GM19025 (cell line): ENCODE measurements around the gene STOX2.

Source experiments
- ATAC-seq: cut with Tn5 transposase; IDR thresholded peaks from one replicate; pipeline ENCODE4 v1.9.1; 2021; ENCODE audit warnings: mild to moderate bottlenecking, low read depth, moderate library complexity; ENCODE audit not compliant: unreplicated experiment

STOX2 gene

DNA sequence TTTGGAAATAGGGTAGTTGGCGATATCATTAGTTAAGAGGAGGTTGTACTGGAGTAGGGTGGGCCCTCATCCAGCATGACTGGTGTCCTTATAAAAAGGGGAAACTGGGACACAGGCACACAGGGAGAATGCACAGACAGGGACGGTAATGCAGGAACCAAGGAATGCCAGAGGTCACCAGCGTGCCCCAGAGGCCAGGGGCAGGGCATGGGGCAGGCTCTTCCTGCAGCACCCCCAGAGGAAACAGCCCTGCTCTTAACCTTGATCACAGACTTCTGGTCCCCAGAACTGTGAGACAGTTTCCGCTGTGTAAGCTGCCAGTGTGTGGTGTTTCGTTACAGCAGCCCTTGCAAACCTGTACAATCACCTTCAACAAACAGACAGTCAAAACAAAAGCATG is 15.9 kb upstream of the STOX2 start:
- no peak for ATAC-seq

DNA sequence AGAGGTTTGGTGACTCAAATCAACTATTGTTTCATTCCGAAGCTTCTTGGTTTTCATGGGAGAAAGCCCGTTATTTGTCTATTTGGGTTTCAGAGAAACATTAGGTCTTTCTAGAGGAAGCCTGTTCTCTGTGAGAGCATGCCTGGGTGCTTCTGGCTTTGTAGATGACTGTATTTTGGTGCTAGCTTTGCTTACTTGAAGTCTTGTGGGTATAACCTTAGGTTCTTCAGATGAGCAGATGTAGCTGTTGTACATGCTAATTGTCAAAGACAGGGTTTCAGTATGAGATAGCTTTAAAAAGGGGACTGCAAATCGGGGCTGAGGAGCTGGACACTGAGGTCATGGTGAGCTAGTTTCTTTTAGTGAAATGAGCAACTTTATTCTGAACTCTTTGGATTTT is 7.9 kb upstream of the STOX2 start:
- no peak for ATAC-seq

DNA sequence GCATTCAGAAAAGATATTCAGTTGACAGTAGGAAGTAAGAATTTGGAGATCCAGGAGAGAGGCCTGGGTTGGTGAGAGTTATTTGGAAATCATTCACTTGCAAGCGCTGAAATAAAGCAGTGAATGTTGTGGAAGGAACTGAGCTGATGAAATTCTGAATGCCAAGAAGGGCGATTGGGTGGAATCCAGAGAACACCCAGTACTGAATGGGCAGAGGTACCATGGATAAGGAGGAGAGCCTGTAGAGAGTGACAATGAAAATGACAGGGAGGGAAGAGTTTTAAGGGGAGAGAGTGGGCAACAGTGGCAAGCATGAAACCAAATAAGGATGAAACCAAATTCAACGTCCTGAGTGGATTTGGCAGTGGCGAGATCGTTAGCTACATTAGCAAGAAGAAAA is 6.7 kb upstream of the STOX2 start:
- ATAC-seq = no peak

- ATAC-seq = no peak
These were observed 1.9 kb upstream of the STOX2 start for GRCh38 chr4:183903021-183903760.

GRCh38 chr4:183905593-183906488 is 734 bp downstream of the STOX2 start:
- no peak for ATAC-seq

- no peak for ATAC-seq
These were observed 1.3 kb downstream of the STOX2 start for GRCh38 chr4:183906489-183906738.

DNA sequence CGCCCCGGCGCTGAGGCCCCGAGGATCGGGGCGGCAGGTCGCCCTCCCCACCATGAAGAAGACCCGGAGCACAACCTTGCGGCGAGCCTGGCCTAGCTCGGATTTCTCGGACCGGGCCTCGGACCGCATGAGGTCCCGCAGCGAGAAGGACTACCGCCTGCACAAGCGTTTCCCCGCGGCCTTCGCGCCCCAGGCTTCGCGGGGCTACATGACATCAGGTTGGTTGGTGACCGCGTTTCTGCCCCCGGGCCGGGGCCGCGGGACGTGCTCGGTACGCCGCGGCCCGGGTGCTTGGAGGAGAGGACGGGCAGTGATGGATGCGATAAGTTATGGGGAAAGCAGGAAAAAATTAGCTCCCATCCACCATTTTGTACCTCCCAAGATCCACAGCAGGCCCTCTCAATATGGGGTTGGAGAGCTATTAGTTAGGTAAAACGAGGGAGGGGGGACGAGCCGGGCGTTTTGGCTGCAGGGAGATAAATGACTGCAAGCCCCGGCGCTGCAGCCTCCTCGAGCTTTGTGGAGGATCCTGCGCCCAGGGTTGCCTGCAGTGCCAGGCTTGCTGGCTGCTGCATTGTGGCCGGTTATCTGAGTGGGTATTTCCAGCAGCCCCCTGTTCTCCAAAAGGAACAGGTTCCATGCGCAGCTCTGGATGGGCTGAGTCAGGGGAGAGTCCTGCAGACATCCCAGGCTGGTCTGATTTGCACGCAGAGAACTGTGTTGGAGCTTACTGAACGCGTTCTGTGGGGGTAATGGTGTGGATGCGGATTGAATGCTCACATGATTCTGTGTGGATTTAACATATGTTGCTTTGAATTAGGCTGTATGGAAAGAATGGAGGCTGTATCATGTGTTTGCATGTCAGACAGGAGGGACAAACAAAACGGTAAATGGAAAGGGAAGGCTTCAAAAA is 1.9 kb downstream of the STOX2 start:
- no peak for ATAC-seq

DNA sequence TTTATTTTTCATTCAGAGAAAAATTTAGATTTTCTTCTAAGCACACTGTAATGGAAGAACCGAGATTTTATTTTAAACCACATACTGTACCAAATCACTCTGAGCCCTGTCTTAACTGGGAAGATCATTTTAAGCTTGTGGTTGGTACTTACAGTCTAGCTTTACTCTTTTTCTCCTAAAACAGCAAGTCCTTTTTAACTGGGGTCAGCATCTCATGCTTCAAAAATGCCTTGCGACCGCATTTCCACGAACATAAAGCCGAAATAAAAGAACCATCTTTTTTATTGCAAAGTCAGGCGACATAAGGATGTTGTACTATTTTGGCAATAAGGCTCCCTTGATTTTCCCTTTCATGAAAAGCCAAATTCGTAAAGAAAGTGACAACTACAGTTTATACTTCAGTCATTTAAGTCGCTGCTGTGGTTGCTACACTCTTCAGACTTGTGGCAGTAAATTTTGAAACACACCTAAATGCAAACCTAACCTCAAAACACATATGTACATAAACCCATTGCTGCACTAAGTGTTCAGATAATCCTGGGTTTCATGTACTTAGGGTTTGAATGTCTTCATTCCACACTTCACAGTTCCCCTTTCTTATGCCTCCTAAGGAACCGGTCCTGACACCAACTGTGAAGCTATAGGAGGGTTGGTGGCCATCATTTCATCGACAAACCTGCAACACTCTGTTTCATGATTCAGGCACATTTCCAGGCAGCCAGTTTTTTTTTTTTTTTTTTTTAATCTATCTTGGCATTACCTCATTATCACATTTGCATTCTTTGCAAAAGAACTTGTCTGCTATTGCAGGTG is 3.0 kb downstream of the STOX2 start:
- ATAC-seq = no peak

GRCh38 chr4:183909187-183909586 is 4.1 kb downstream of the STOX2 start:
- no peak for ATAC-seq

DNA sequence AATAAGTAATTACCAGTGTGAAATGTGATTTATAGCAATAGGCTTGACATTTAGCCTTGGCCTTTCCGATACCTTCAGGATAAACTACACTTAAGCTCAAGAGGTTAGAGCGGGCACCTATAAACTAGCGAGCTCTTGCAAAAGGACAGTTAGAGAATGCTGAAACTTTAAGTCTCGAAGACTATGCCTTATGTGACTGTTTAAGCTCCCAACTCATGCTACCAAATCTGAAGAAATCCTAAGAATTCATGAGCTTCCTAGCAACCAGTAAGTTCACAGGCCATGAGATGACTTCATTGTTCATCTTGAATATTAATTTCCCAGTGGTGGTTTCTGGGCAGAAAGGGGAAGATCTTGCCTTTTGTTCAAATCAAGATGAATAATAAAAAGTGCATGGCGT is 4.7 kb downstream of the STOX2 start:
- no peak for ATAC-seq

- no peak for ATAC-seq
These were observed 7.5 kb downstream of the STOX2 start for GRCh38 chr4:183912585-183912984.

- ATAC-seq = no peak
These were observed 10.9 kb downstream of the STOX2 start for GRCh38 chr4:183915976-183916375.

DNA sequence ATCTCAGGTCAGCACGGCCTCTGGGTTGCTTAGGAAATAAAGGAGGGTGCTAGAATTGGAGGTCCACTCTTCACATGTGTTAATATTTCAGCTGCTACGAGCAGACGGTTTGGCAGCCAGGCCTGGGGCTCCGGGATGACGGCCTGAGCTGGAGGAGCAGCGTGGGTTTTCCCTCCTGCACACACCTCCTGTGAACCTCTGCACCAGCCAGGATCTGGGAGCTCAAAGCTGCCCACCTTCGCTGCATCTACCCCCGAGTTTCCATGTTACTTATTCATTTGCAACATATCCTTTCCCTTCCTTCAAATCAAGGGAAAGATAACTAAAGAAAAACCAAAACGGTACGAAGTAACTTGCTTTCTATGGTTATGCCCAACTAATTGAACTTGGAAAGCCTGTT is 13.6 kb downstream of the STOX2 start:
- no peak for ATAC-seq

GRCh38 chr4:183919141-183919540 is 14.0 kb downstream of the STOX2 start:
- ATAC-seq = no peak

DNA sequence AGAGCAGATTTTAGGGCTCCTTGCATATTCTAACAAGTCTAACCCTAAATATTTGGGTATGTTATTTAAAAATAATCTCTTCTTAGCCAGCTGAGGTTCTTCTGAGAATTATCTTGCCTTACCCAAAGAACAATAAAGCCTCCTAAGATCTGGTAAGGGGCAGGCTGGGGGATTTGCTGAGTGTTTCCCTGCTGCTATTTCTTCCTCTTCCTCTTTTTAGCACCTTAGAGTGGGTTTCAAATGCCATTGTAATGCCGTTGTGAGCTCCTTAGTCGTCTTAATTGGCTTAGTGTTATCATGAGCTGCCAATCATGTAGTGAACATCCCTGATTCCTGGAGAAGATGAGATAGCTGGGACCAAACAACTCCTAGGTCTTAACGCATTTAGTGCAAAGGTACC is 15.4 kb downstream of the STOX2 start:
- no peak for ATAC-seq

DNA sequence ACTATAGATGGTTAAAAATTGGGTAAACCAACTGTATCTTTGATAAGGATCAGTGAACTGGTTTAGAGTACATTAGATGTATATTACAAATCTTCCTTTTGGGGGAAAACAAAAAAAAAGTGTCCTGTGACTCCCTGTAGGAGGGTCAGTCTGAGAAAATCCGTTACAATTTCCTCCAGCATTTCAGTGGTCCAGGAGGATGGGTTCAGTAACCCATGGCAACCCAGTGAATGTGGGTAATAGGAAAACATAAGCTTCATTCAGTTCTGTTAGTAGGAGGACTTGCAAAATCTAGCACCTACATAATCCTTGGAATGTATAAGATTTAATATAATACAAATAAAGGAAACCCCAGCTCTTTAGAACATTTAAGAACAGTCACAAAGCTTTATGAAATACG is 16.2 kb downstream of the STOX2 start:
- no peak for ATAC-seq

- ATAC-seq = no peak
These were observed 19.4 kb downstream of the STOX2 start for GRCh38 chr4:183924362-183925044.

GRCh38 chr4:183926950-183927349 is 21.8 kb downstream of the STOX2 start:
- ATAC-seq = no peak

DNA sequence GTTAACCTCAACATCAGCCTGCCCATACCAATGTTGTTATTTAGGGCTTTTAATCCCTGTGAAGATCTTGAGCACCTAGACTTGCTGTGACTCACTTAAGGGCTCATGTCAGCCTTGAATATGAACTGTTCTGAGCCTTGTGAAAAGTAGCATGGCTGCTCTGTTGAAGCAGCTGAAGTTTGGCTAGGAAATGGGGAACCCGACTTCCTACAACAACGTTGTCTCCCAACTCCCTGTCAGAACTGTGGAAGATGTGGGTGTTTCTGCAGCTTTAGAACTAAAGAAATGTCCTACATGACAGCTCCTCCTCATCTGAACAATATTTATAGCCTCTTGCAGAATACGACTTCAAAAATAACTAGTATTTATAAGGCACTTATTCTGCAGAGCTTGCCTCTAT is 27.5 kb downstream of the STOX2 start:
- ATAC-seq = no peak

- no peak for ATAC-seq
These were observed 29.7 kb downstream of the STOX2 start for GRCh38 chr4:183934761-183935160.
